Measurements from ENCODE around the gene PLA2R1. TPM values are rescaled to one million over a fixed set of nuclear protein-coding genes. Genes with fewer than 3 reads are reported as not detected.

Gene PLA2R1
- total RNA-seq, 3 donors from 2014 or later (not counting 1 experiment from before 2014, with no cell fraction given), result not detected

- Mint-ChIP-seq H3K9me3 (no peaks in the 10 kb centered on the region), H3K4me1 (no peaks in the 10 kb centered on the region), H3K36me3 (no peaks in the 10 kb centered on the region), H3K4me3 (no peak overlapping the region), H3K27me3 (ENCODE audit: low read depth in 2 of 2) (peaks cover 3 to 5% of the 10 kb centered on the region in 2 donors), H3K27ac (no peak overlapping the region)
- ATAC-seq (no peak), DNase-seq (no peak)
- H3K36me3 ChIP-seq (ENCODE audit: control insufficient read depth, insufficient read depth, low read length), result no peaks in the 10 kb centered on the region
- no peak overlapping the region for H3K27ac ChIP-seq (ENCODE audit: low read length)
- intact Hi-C loops (cut with micrococcal nuclease), result no loop called here
- H3K27me3 ChIP-seq (ENCODE audit: control insufficient read depth, insufficient read depth, low read length), result no peaks in the 10 kb centered on the region
- TF ChIP-seq CTCF (IDR thresholded peaks at IDR 0.05), result no peak
- H3K4me3 ChIP-seq (ENCODE audit: low read length), result no peak overlapping the region
- H3K4me1 ChIP-seq (ENCODE audit: control insufficient read depth, insufficient read depth, low read length), result no peaks in the 10 kb centered on the region
- no peaks in the 10 kb centered on the region for H3K9me3 ChIP-seq (ENCODE audit: control insufficient read depth, insufficient read depth, low read length)
- 92% methylated on average over 5 of the region's 5 CpGs for WGBS (ENCODE audit: insufficient coverage)
These were observed 56.9 kb downstream of the PLA2R1 start for GRCh38 chr2:160005476-160005875.

GRCh38 chr2:159998961-159999360 lies 63.5 kb downstream of the PLA2R1 start:
- Mint-ChIP-seq H3K4me3 (no peak overlapping the region), H3K9me3 (no peaks in the 10 kb centered on the region), H3K36me3 (no peaks in the 10 kb centered on the region), H3K4me1 (no peaks in the 10 kb centered on the region), H3K27me3 (ENCODE audit: low read depth in 2 of 2) (peaks cover 5 to 29% of the 10 kb centered on the region in 2 donors), H3K27ac (no peak overlapping the region)
- DNase-seq (no peak), ATAC-seq (no peak)
- H3K27ac ChIP-seq (ENCODE audit: low read length), result no peak overlapping the region
- no peak overlapping the region for H3K4me3 ChIP-seq (ENCODE audit: low read length)
- TF ChIP-seq CTCF (IDR thresholded peaks at IDR 0.05), result no peak
- no peaks in the 10 kb centered on the region for H3K4me1 ChIP-seq (ENCODE audit: control insufficient read depth, insufficient read depth, low read length)
- peaks cover 2% of the 10 kb centered on the region for H3K27me3 ChIP-seq (ENCODE audit: control insufficient read depth, insufficient read depth, low read length)
- no peaks in the 10 kb centered on the region for H3K36me3 ChIP-seq (ENCODE audit: control insufficient read depth, insufficient read depth, low read length)
- WGBS (ENCODE audit: insufficient coverage), result 82% methylated on average over 2 of the region's 3 CpGs
- intact Hi-C loops (cut with micrococcal nuclease), result no loop called here
- H3K9me3 ChIP-seq (ENCODE audit: control insufficient read depth, insufficient read depth, low read length), result no peaks in the 10 kb centered on the region

DNA sequence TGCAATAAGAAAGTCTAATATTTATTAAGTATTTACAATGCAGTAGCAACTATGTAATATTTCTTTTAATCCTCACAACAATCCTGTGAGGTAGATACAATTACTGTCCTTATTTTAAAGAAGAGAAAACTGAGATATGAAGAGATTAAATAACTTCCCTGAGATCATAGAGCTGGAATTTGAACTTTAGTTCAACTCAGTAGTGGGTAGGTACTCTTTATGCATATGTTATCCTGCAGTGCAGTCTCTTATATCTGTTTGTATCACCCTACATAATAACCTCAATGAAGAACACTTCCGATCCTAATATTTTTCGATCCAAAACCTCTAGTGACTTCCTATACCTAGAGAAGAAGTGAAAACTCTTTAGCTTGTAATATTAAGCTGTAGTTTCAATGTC lies 64.2 kb downstream of the PLA2R1 start:
- Histone ChIP-seq H3K4me1 (ENCODE audit: control insufficient read depth, insufficient read depth, low read length) (no peaks in the 10 kb centered on the region), H3K36me3 (ENCODE audit: control insufficient read depth, insufficient read depth, low read length) (no peaks in the 10 kb centered on the region), H3K4me3 (ENCODE audit: low read length) (no peak overlapping the region), H3K27ac (ENCODE audit: low read length) (no peak overlapping the region), H3K9me3 (ENCODE audit: control insufficient read depth, insufficient read depth, low read length) (no peaks in the 10 kb centered on the region), H3K27me3 (ENCODE audit: control insufficient read depth, insufficient read depth, low read length) (peaks cover 2% of the 10 kb centered on the region)
- no peak overlapping the region for H3K27ac Mint-ChIP-seq
- H3K9me3 Mint-ChIP-seq, result no peaks in the 10 kb centered on the region
- TF ChIP-seq CTCF (IDR thresholded peaks at IDR 0.05), result no peak
- no CpG with 5 or more reads among the region's 2 CpGs for WGBS (ENCODE audit: insufficient coverage)
- DNase-seq, result no peak
- ATAC-seq, result no peak
- intact Hi-C loops (cut with micrococcal nuclease), result no loop called here
- no peaks in the 10 kb centered on the region for H3K4me1 Mint-ChIP-seq
- H3K36me3 Mint-ChIP-seq, result no peaks in the 10 kb centered on the region
- H3K4me3 Mint-ChIP-seq, result no peak overlapping the region
- H3K27me3 Mint-ChIP-seq (ENCODE audit: low read depth in 2 of 2), result peaks cover 9 to 34% of the 10 kb centered on the region in 2 donors

DNA sequence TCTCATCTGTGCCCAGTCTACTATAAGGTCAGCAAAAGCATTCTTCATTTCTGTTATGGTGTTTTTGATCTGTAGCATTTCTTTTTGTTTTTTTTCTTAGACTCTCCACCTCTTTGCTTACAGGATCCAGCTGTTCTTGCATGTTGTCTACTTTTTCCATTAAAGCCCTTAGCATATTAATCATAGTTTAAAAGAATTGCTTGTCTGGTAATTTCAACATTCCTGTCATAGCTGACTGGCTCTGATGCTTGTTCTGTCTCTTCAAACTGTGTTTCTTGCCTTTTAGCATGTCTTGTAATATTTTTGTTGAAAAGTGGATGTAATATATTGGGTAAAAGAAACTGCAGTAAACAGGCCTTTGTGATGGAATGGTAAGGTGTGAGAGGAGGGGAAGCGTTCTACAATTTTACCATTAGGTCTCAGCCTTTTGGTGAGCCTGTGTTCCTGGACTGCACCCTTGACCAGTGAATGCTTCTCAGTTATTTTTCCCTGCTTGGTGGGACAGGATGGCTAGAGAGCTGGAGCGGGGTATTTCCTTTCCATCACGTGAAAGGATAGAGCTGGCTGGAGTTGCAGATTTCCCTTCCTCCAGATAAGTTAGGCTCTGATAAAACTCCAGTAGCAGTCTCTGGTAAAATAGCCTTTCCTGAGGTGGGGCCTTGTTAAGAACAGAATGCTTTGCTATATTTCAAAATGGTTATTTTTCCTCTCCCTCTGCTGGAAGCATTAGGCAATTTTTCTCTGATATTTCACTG lies 65.4 kb downstream of the PLA2R1 start:
- Mint-ChIP-seq H3K4me1 (no peaks in the 10 kb centered on the region), H3K4me3 (no peak overlapping the region), H3K36me3 (no peaks in the 10 kb centered on the region), H3K27ac (no peak overlapping the region), H3K9me3 (no peaks in the 10 kb centered on the region), H3K27me3 (ENCODE audit: low read depth in 2 of 2) (peaks cover 9 to 36% of the 10 kb centered on the region in 2 donors)
- no peak overlapping the region for H3K27ac ChIP-seq (ENCODE audit: low read length)
- H3K4me1 ChIP-seq (ENCODE audit: control insufficient read depth, insufficient read depth, low read length), result no peaks in the 10 kb centered on the region
- no peak for TF ChIP-seq CTCF (IDR thresholded peaks at IDR 0.05)
- no peaks in the 10 kb centered on the region for H3K36me3 ChIP-seq (ENCODE audit: control insufficient read depth, insufficient read depth, low read length)
- no peak for ATAC-seq
- H3K4me3 ChIP-seq (ENCODE audit: low read length), result no peak overlapping the region
- no peak for DNase-seq
- H3K27me3 ChIP-seq (ENCODE audit: control insufficient read depth, insufficient read depth, low read length), result peaks cover 2% of the 10 kb centered on the region
- intact Hi-C loops (cut with micrococcal nuclease), result no loop called here
- 91% methylated on average over 3 of the region's 3 CpGs for WGBS (ENCODE audit: insufficient coverage)
- H3K9me3 ChIP-seq (ENCODE audit: control insufficient read depth, insufficient read depth, low read length), result no peaks in the 10 kb centered on the region
